Fibroblast of lung (primary cell): ENCODE measurements around the gene KIF21B.

Experiments
- EZH2 ChIP-seq: IDR thresholded peaks from 2 replicates; pipeline ENCODE4 v1.5.1; 2012; ENCODE audit warnings: low read length, control low read depth, mild to moderate bottlenecking; ENCODE audit errors: missing control alignments
- TF ChIP-seq, protein P1 (sequence below), 2 donors: IDR thresholded peaks in 1 of 2; conservative IDR thresholded peaks in 1 of 2; 1 replicate in 1 of 2; 2 replicates in 1 of 2; pipeline ENCODE4 v1.5.1; 2011 to 2012; ENCODE audit warnings: low read length in 2 of 2, control low read depth in 1 of 2, inconsistent platforms in 1 of 2, low read depth in 1 of 2, mild to moderate bottlenecking in 1 of 2

DNA sequence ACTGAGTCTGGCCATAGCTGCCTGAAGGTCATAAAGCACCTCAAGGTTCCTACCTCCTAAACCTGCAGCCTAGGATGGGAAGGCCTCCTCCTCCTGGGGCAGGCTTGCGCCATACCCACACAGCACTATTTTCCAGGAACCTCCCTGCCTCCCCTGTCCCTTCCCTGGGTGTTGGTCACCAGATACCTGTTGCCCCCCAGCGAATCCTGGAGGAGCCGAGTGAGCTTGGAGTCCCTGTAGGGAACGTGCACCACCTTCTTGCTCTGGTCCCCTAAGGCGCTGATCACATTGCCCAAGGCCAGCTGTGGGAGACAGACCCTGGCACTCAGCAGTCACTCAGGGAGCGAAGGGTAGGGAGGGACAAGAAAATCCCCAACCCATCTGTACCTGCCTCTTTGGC lies 19.4 kb downstream of the KIF21B start:
- TF ChIP-seq, protein P1, sequence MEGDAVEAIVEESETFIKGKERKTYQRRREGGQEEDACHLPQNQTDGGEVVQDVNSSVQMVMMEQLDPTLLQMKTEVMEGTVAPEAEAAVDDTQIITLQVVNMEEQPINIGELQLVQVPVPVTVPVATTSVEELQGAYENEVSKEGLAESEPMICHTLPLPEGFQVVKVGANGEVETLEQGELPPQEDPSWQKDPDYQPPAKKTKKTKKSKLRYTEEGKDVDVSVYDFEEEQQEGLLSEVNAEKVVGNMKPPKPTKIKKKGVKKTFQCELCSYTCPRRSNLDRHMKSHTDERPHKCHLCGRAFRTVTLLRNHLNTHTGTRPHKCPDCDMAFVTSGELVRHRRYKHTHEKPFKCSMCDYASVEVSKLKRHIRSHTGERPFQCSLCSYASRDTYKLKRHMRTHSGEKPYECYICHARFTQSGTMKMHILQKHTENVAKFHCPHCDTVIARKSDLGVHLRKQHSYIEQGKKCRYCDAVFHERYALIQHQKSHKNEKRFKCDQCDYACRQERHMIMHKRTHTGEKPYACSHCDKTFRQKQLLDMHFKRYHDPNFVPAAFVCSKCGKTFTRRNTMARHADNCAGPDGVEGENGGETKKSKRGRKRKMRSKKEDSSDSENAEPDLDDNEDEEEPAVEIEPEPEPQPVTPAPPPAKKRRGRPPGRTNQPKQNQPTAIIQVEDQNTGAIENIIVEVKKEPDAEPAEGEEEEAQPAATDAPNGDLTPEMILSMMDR (conservative IDR thresholded peaks at IDR 0.05 in 1 of 2, IDR thresholded peaks at IDR 0.05 in 1 of 2; ENCODE audit: low read depth in 1 of 2, low read length in 2 of 2): no peak
- no peak for TF ChIP-seq EZH2
